Right cardiac atrium (tissue), 5 donors: Measurements from ENCODE around the gene RANBP1. TPM values are rescaled to one million over a fixed set of nuclear protein-coding genes. Genes with fewer than 3 reads are reported as not detected.
A peak's percentile ranks its signal among the peaks of the same experiment; 100 is the strongest.

Source experiments
- ATAC-seq, 2 donors: fragments of 200-7000 bp; cut with Tn5 transposase; one replicate each; pipeline versions ENCODE4 v1.8.0 to v1.9.1; 2020; ENCODE audit warnings: moderate library complexity in 2 of 2, mild to moderate bottlenecking in 1 of 2
- DNase-seq, 3 donors: peaks; one replicate each; pipeline ENCODE4 v3.0.0-alpha.2; 2020
- H3K27ac ChIP-seq: one replicate; pipeline ENCODE4 v1.5.1; 2013; ENCODE audit warnings: mild to moderate bottlenecking, low read length, control low read depth, moderate library complexity
- H3K27me3 ChIP-seq: one replicate; pipeline ENCODE4 v1.6.1; 2013; ENCODE audit not compliant: control insufficient read depth, insufficient read depth
- H3K4me1 ChIP-seq: one replicate; pipeline ENCODE4 v1.6.1; 2013; ENCODE audit warnings: low read length; ENCODE audit not compliant: control insufficient read depth, insufficient read depth
- H3K4me3 ChIP-seq: one replicate; pipeline ENCODE4 v1.5.1; 2013; ENCODE audit warnings: low read length, control low read depth
- H3K9me3 ChIP-seq: one replicate; pipeline ENCODE4 v1.6.1; 2013; ENCODE audit warnings: low read length; ENCODE audit not compliant: control insufficient read depth
- WGBS: extraction: QIAGEN DNeasy Blood & Tissue Kit; methylation state at CpG from one replicate; pipeline ENCODE4 v1.1.7; 2013; 5-methylcytosine and 5-hydroxymethylcytosine counted together
- intact Hi-C, 4 donors: fragments of 100-400 bp; cut with DNase I; formaldehyde crosslinking; loops; one replicate each; pipeline versions ENCODE4 v1.11.0 to v1.14.0; 2022 to 2023
- polyA plus RNA-seq: library from polyadenylated mRNA; stranded (reverse); fragments of 200-250 nt; gene quantifications from one replicate; pipeline ENCODE4 v1.2.3, GENCODE V29; 2013
- total RNA-seq, 4 donors: library from RNA; stranded (reverse); fragmentation: NEBNext Ultra II Directional; extraction: Animal tissue kit (Norgen Biotek cat#: 25700); gene quantifications; one replicate each; pipeline ENCODE4 v1.2.1, GENCODE V29; 2021
- donor health status: healthy with polysubstance abuse.
- donor health status: DM: no; HTN: yes; CAD: no.
- donor health status: DM: no; HTN: no; CAD: no.
- donor health status: DM: no; HTN: yes; CAD: no; lungs with severe emphysema.
- donor health status: DM: yes; HTN: yes; CAD: no.

RANBP1 gene
- total and polyA plus RNA-seq, 5 donors = 32.5 to 46.8 (median 39.0) TPM

GRCh38 chr22:20116951-20117632 lies 1.2 kb downstream of the RANBP1 start, which contains the start of gene TRMT2A:
Gene TRMT2A (minus strand): TSS chr22:20117226. CDS start chr22:20116906, 320 bp downstream.
- H3K4me1 ChIP-seq = no peaks in the 10 kb centered on the region

GRCh38 chr22:20117633-20118299 lies 1.9 kb downstream of the RANBP1 start:
- peak overlapping the region; percentile 58 for H3K27ac ChIP-seq
- peak in 1 of 2 donors; percentile 0 for ATAC-seq
- under 1% methylated on average over 66 of the region's 66 CpGs for WGBS
- peak overlapping the region; percentile 90 for H3K4me3 ChIP-seq
- intact Hi-C loops = no loop called here
- no peaks in the 10 kb centered on the region for H3K9me3 ChIP-seq
- H3K27me3 ChIP-seq = no peaks in the 10 kb centered on the region
- H3K4me1 ChIP-seq = no peaks in the 10 kb centered on the region
- DNase-seq = peak; percentile 44 to 77 (median 68)

More at GRCh38 chr22:20116951-20117632, 1.2 kb downstream of the RANBP1 start, which contains the start of gene TRMT2A:
- under 1% methylated on average over 88 of the region's 88 CpGs for WGBS
- peak; percentile 91 to 93 for ATAC-seq
- DNase-seq = peak; percentile 98 to 100 (median 99)
- Histone ChIP-seq H3K27ac (peak within 1 kb of the TSS; percentile 68), H3K27me3 (no peaks in the 10 kb centered on the region), H3K9me3 (no peaks in the 10 kb centered on the region), H3K4me3 (peak within 1 kb of the TSS; percentile 90)
- intact Hi-C loops = no loop called here

DNA sequence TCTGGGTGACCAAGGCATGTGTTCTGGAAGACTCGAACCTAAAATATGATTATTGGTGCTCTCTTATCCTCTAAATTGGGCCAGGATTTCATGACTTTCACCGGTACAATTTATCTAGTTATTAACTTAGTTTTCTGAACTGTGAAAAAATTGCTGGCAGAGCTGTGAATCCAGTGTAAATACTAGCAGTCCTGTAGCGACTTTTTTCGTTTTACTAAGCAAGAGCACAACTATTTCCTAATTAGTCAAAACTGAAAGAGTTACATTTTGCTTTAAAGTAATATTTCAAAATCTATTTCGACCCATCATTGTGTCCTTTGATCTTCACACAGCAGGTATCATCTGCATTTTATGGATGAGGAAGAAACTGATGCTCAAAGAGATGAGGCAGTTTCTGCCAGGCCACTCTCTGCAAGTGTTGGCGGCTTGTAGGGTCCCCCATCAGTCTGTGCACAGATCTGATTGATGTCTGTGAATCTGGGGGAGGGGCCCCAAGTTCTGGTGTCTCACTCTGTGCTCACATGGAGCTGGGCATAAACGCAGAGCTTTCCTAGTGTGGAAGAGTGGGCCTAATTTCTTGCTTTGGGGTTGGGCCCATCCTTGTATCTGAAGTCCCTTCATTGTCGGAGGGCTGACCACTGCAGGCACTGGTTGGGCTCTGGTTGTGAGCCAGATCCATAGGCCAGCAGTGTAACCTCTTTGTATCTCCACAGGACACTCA lies 2.6 kb downstream of the RANBP1 start:
- Histone ChIP-seq H3K27ac (no peak overlapping the region), H3K27me3 (no peaks in the 10 kb centered on the region), H3K4me1 (no peaks in the 10 kb centered on the region), H3K9me3 (no peaks in the 10 kb centered on the region), H3K4me3 (peak overlapping the region; percentile 90)
- ATAC-seq (no peak), DNase-seq (peak; percentile 6 to 22 (median 11))
- WGBS = 17% methylated on average over 8 of the region's 8 CpGs
- intact Hi-C loops = no loop called here

- 94% methylated on average over 22 of the region's 22 CpGs for WGBS
- peak; percentile 8 to 39 (median 32) for DNase-seq
These were observed 6.0 kb downstream of the RANBP1 start for GRCh38 chr22:20121856-20122415.

DNA sequence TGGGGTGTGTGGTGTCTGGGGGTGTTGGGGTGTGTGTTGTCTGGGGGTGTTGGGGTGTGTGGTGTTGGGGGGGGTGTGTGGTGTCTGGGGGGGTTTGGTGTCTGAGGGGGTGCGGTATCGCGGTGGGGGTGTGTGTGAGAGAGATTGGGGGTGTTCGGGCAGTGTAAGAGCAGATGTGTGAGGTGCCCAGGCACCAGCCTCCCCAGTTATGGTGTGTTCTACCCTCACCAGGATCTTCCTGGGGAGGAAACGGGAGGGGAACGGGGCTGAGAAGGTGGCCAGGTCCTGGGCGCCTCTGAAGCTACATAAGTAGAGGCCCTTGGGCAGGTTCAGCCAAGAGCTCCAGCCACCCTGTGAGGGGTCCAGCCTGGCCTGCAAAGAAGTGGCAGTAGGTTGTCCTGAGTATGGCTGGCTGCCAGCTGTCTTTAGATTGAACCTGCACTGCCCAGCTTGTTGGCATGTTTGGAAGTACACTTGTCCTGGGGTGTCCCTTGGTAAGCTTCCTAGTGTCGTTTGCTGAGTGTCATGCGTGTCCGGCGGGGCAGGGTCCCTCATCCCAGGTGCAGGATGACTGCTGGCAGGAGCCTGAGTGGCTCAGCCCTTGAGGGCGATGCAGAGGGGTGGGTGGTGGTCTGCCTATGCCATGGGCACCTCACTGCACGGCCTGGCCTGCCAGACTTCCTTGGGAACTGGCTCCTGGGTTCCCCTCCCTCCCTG lies 7.6 kb downstream of the RANBP1 start:
- no peak overlapping the region for H3K4me3 ChIP-seq
- ATAC-seq (no peak), DNase-seq (peak in 1 of 3 donors; percentile 42)
- no peaks in the 10 kb centered on the region for H3K4me1 ChIP-seq
- intact Hi-C loops = no loop called here
- WGBS = 91% methylated on average over 13 of the region's 13 CpGs
- H3K9me3 ChIP-seq = no peaks in the 10 kb centered on the region
- H3K27me3 ChIP-seq = no peaks in the 10 kb centered on the region
- no peak overlapping the region for H3K27ac ChIP-seq

More at GRCh38 chr22:20121856-20122415, 6.0 kb downstream of the RANBP1 start:
- no peaks in the 10 kb centered on the region for H3K27me3 ChIP-seq
- no peaks in the 10 kb centered on the region for H3K9me3 ChIP-seq
- intact Hi-C loops = no loop called here
- no peaks in the 10 kb centered on the region for H3K4me1 ChIP-seq
- no peak overlapping the region for H3K27ac ChIP-seq
- H3K4me3 ChIP-seq = no peak overlapping the region
- no peak for ATAC-seq

- Histone ChIP-seq H3K9me3 (no peaks in the 10 kb centered on the region), H3K4me3 (no peak overlapping the region), H3K4me1 (no peaks in the 10 kb centered on the region), H3K27ac (no peak overlapping the region), H3K27me3 (no peaks in the 10 kb centered on the region)
- peak in 1 of 3 donors; percentile 40 for DNase-seq
- no peak for ATAC-seq
- intact Hi-C loops = no loop called here
- WGBS = 86% methylated on average over 11 of the region's 11 CpGs
These were observed 8.3 kb downstream of the RANBP1 start for GRCh38 chr22:20124083-20124787.

- H3K9me3 ChIP-seq = no peaks in the 10 kb centered on the region
- peaks cover 2% of the 10 kb centered on the region for H3K4me1 ChIP-seq
- WGBS = 87% methylated on average over 32 of the region's 32 CpGs
- intact Hi-C loops = no loop called here
- no peak overlapping the region for H3K27ac ChIP-seq
- H3K4me3 ChIP-seq = no peak overlapping the region
- DNase-seq (no peak), ATAC-seq (no peak)
- H3K27me3 ChIP-seq = no peaks in the 10 kb centered on the region
These were observed 9.6 kb downstream of the RANBP1 start for GRCh38 chr22:20125201-20126174.

DNA sequence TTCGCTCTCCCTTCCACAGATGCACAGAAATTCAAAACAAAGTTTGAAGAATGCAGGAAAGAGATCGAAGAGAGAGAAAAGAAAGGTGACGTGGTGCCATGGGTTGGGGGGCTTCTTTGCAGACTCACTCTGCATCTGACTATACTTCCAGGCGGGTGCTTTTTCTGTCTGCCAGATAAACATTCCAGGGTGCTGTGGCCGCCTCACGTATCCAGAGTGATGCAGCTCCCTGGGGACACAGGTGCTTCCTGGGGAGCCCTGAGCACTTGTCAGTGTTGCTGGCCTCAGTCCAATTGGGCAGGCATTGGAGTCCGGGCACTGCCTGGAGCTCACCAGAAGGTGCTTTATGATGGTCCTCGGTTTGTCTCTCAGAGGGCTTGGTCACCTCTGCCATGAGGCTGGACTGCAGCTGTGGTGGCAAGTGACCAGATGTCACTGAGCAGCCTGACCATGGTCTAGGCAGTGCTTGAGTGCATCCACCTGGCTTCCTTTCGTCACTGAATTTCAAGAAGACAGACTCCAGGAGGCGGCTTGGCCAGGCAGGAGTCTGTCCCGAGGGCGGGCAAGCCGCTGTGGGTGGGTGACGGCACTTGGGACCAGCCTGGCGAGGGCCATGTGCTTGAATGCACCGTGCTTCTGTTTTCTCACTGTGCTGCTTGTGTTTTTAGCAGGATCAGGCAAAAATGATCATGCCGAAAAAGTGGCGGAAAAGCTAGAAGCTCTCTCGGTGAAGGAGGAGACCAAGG lies 10.6 kb downstream of the RANBP1 start:
- ATAC-seq (no peak), DNase-seq (no peak)
- no peaks in the 10 kb centered on the region for H3K9me3 ChIP-seq
- no peak overlapping the region for H3K4me3 ChIP-seq
- no peaks in the 10 kb centered on the region for H3K27me3 ChIP-seq
- 77% methylated on average over 19 of the region's 19 CpGs for WGBS
- peaks cover 2% of the 10 kb centered on the region for H3K4me1 ChIP-seq
- intact Hi-C loops = no loop called here
- H3K27ac ChIP-seq = no peak overlapping the region
